A549 (cell line): ENCODE results near the gene CCDC197.

Source experiments
- CTCF ChIP-seq: fragments of >200 bp; sonication (Bioruptor Twin); formaldehyde crosslinking; IDR thresholded peaks from 3 replicates; pipeline ENCODE4 v1.5.1; 2016
- EP300 ChIP-seq, 2 experiments: fragments of >200 bp; sonication (Bioruptor Twin); formaldehyde crosslinking; IDR thresholded peaks; 2 replicates in 1 of 2; 3 replicates in 1 of 2; pipeline ENCODE4 v1.6.1; 2016 to 2017
- MAFK ChIP-seq: fragments of 450-650 bp; IDR thresholded peaks from 2 replicates; pipeline ENCODE4 v1.6.1; 2014; ENCODE audit not compliant: partially characterized antibody
- POLR2A ChIP-seq: IDR thresholded peaks from 2 replicates; pipeline ENCODE4 v1.6.1; 2012; ENCODE audit warnings: mild to moderate bottlenecking, low read length
- RAD21 ChIP-seq, 2 experiments: fragments of >200 bp in 1 of 2; sonication (Bioruptor Twin) in 1 of 2; formaldehyde crosslinking in 1 of 2; IDR thresholded peaks in 1 of 2; conservative IDR thresholded peaks in 1 of 2; 2 replicates in 1 of 2; 3 replicates in 1 of 2; pipeline ENCODE4 v1.6.1; 2012 to 2018; ENCODE audit warnings: inconsistent platforms in 1 of 2
- RFX5 ChIP-seq: fragments of 450-650 bp; IDR thresholded peaks from 2 replicates; pipeline ENCODE4 v1.7.1; 2014; ENCODE audit warnings: antibody characterized with exemption, mild to moderate bottlenecking, moderate library complexity
- SMC3 ChIP-seq: fragments of >200 bp; sonication (Bioruptor Twin); formaldehyde crosslinking; IDR thresholded peaks from 3 replicates; pipeline ENCODE4 v1.6.1; 2018; ENCODE audit warnings: inconsistent platforms
- TF ChIP-seq, protein P1 (sequence below): fragments of 200-600 bp; sonication (generic); IDR thresholded peaks from 2 replicates; pipeline ENCODE4 v1.6.1; 2016; ENCODE audit warnings: antibody characterized with exemption, mild to moderate bottlenecking, moderate library complexity

DNA sequence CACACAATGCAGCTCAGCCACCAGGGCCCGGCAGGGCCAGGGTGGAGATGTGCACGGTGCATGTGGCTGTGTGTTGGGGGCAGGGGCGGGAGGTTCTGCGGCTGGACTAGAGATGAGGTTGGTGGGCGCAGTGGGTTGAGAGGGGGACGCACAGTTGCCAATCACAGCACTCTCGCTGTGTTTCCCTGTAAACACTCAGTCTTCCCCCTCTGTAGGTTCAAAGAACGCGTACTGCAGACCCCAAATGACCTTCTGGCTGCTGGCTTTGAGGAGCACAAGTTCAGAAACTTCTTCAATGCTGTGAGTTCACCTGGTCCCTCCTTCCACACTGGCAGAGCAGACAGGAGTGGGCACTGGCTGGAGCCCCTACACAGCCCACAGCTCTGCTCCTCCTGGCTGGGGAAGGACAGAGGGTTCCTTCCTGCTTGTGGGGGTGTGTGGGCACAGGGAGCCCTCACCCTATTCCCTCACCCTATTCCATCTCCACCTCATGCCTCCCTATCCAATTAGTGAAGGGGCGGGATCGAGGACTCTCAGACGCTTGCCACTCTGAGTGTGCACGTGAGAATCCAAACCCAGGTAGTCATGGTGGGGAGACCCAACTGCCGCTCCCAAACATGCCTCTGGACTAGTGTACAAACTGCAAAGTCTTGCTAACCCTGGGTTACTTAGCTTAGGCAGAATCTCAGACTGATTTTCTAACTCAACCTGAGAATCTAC, 46.8 kb downstream of the CCDC197 start:
- TF ChIP-seq, protein P1, sequence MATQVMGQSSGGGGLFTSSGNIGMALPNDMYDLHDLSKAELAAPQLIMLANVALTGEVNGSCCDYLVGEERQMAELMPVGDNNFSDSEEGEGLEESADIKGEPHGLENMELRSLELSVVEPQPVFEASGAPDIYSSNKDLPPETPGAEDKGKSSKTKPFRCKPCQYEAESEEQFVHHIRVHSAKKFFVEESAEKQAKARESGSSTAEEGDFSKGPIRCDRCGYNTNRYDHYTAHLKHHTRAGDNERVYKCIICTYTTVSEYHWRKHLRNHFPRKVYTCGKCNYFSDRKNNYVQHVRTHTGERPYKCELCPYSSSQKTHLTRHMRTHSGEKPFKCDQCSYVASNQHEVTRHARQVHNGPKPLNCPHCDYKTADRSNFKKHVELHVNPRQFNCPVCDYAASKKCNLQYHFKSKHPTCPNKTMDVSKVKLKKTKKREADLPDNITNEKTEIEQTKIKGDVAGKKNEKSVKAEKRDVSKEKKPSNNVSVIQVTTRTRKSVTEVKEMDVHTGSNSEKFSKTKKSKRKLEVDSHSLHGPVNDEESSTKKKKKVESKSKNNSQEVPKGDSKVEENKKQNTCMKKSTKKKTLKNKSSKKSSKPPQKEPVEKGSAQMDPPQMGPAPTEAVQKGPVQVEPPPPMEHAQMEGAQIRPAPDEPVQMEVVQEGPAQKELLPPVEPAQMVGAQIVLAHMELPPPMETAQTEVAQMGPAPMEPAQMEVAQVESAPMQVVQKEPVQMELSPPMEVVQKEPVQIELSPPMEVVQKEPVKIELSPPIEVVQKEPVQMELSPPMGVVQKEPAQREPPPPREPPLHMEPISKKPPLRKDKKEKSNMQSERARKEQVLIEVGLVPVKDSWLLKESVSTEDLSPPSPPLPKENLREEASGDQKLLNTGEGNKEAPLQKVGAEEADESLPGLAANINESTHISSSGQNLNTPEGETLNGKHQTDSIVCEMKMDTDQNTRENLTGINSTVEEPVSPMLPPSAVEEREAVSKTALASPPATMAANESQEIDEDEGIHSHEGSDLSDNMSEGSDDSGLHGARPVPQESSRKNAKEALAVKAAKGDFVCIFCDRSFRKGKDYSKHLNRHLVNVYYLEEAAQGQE: no peak
- TF ChIP-seq CTCF (no peak), MAFK (no peak), RAD21 (conservative IDR thresholded peaks at IDR 0.05 in 1 of 2, IDR thresholded peaks at IDR 0.05 in 1 of 2) (no peak), EP300 (IDR thresholded peaks at IDR 0.05) (no peak), SMC3 (no peak), POLR2A (no peak), RFX5 (no peak)
